GM21528 (cell line): Measurements from ENCODE around the gene C16orf78.

Experiments
- ATAC-seq: cut with Tn5 transposase; IDR thresholded peaks from one replicate; pipeline ENCODE4 v1.9.1; 2021; ENCODE audit warnings: mild to moderate bottlenecking, moderate library complexity; ENCODE audit not compliant: unreplicated experiment, low FRiP score

Gene C16orf78

GRCh38 chr16:49373504-49373903 lies at the start of gene C16orf78:
Gene C16orf78, plus strand, starts transcription at chr16:49373804. Its CDS starts 136 bp downstream, at chr16:49373940.
- no peak for ATAC-seq

GRCh38 chr16:49324703-49325102 lies 48.9 kb upstream of the C16orf78 start:
- no peak for ATAC-seq

GRCh38 chr16:49327466-49327865 lies 46.1 kb upstream of the C16orf78 start:
- no peak for ATAC-seq

GRCh38 chr16:49328325-49328724 lies 45.3 kb upstream of the C16orf78 start:
- ATAC-seq, result no peak

GRCh38 chr16:49330562-49331201 lies 42.9 kb upstream of the C16orf78 start:
- no peak for ATAC-seq

GRCh38 chr16:49332589-49333258 lies 40.9 kb upstream of the C16orf78 start:
- no peak for ATAC-seq

- no peak for ATAC-seq
These were observed 40.4 kb upstream of the C16orf78 start for GRCh38 chr16:49333259-49333597.

- no peak for ATAC-seq
These were observed 37.8 kb upstream of the C16orf78 start for GRCh38 chr16:49335828-49336227.

GRCh38 chr16:49336581-49336980 lies 37.0 kb upstream of the C16orf78 start:
- ATAC-seq, result no peak

GRCh38 chr16:49337814-49338350 lies 35.7 kb upstream of the C16orf78 start:
- no peak for ATAC-seq

GRCh38 chr16:49338611-49339265 lies 34.9 kb upstream of the C16orf78 start:
- no peak for ATAC-seq

- ATAC-seq, result no peak
These were observed 33.1 kb upstream of the C16orf78 start for GRCh38 chr16:49340466-49340865.

- no peak for ATAC-seq
These were observed 31.9 kb upstream of the C16orf78 start for GRCh38 chr16:49341706-49342105.

GRCh38 chr16:49342336-49343265 lies 31.0 kb upstream of the C16orf78 start:
- ATAC-seq, result no peak

GRCh38 chr16:49343291-49343690 lies 30.3 kb upstream of the C16orf78 start:
- no peak for ATAC-seq

GRCh38 chr16:49344401-49344800 lies 29.2 kb upstream of the C16orf78 start:
- no peak for ATAC-seq

- ATAC-seq, result no peak
These were observed 27.8 kb upstream of the C16orf78 start for GRCh38 chr16:49345829-49346228.

- no peak for ATAC-seq
These were observed 27.1 kb upstream of the C16orf78 start for GRCh38 chr16:49346459-49346858.

GRCh38 chr16:49347476-49347875 lies 26.1 kb upstream of the C16orf78 start:
- no peak for ATAC-seq

- no peak for ATAC-seq
These were observed 25.0 kb upstream of the C16orf78 start for GRCh38 chr16:49348408-49349176.
